ENCODE results near the gene FGF18.
A peak's percentile ranks its signal among the peaks of the same experiment; 100 is the strongest.

Gene FGF18

GRCh38 chr5:171447226-171447625 is 27.8 kb downstream of the FGF18 start:
- Histone ChIP-seq H3K4me3 (no peak overlapping the region), H3K27ac (no peak overlapping the region)
- no peak for TF ChIP-seq CTCF (IDR thresholded peaks at IDR 0.05)
- DNase-seq (ENCODE audit: low spot score) = no peak

- DNase-seq (ENCODE audit: low spot score) = no peak
- no peak overlapping the region for H3K4me3 ChIP-seq
- H3K27ac ChIP-seq = no peak overlapping the region
- no peak for TF ChIP-seq CTCF (IDR thresholded peaks at IDR 0.05)
Observed at GRCh38 chr5:171449426-171449825, 30.0 kb downstream of the FGF18 start.

- Histone ChIP-seq H3K27ac (peak overlapping the region; percentile 63 to 79), H3K4me3 (peak overlapping the region; percentile 71)
- no peak for DNase-seq (ENCODE audit: low spot score)
- no peak for TF ChIP-seq CTCF (IDR thresholded peaks at IDR 0.05)
Observed at GRCh38 chr5:171450423-171451331, 31.2 kb downstream of the FGF18 start.

GRCh38 chr5:171451421-171451820 is 32.0 kb downstream of the FGF18 start:
- H3K27ac ChIP-seq = peak overlapping the region; percentile 63 to 79

GRCh38 chr5:171453056-171453725 is 33.7 kb downstream of the FGF18 start:
- no peak for DNase-seq (ENCODE audit: low spot score)
- TF ChIP-seq CTCF (IDR thresholded peaks at IDR 0.05) = no peak
- H3K4me3 ChIP-seq = no peak overlapping the region
- no peak overlapping the region for H3K27ac ChIP-seq

More at GRCh38 chr5:171451421-171451820, 32.0 kb downstream of the FGF18 start:
- no peak for DNase-seq (ENCODE audit: low spot score)
- no peak for TF ChIP-seq CTCF (IDR thresholded peaks at IDR 0.05)
- H3K4me3 ChIP-seq = peak overlapping the region; percentile 71

GRCh38 chr5:171453988-171454387 is 34.5 kb downstream of the FGF18 start:
- no peak overlapping the region for H3K27ac ChIP-seq
- no peak overlapping the region for H3K4me3 ChIP-seq
- no peak for DNase-seq (ENCODE audit: low spot score)
- no peak for TF ChIP-seq CTCF (IDR thresholded peaks at IDR 0.05)

All from coronary artery (tissue), 2 donors.